Stimulated activated CD4-positive, alpha-beta T cell treated with anti-CD3 and anti-CD28 coated beads, Interleukin-1b, Interleukin-23, amount 100 ng/mL, for 24 hours (primary cell): ENCODE data around the gene AGPAT2.
A peak's percentile ranks its signal among the peaks of the same experiment; 100 is the strongest.

Experiments used
- DNase-seq, 4 experiments: peaks; one replicate each; pipeline ENCODE4 v3.0.0-alpha.2; 2020; ENCODE audit warnings: low read depth in 4 of 4, low spot score in 1 of 4

Gene AGPAT2

DNA sequence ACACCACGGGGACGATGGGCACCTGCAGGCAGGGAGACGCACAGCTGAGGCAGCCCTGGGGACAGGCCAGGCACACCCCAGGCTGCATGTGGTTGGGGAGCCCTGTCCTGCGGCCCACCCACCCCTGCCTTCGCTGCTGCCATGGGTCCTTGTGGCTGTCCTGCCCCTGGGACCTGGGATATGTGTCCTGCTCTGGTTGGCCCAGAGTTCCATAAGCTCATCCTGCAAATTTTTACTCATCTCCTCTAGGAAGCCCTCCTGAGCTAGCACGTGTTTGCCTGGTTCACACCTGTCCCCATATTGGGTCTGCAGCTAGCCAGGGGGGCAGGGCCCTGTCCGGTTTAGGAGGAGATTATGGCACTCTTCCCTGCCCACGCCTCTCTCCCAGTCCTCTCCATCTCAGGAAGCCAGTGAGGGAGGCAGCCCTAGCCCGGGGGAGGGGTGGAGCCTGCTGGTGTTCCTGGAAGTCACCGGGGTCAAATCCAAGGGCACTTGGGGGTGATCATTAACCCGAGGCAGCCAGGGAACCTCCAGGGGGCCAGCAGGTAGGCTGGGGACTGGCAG, 12.4 kb downstream of the AGPAT2 start:
- DNase-seq: no peak

DNA sequence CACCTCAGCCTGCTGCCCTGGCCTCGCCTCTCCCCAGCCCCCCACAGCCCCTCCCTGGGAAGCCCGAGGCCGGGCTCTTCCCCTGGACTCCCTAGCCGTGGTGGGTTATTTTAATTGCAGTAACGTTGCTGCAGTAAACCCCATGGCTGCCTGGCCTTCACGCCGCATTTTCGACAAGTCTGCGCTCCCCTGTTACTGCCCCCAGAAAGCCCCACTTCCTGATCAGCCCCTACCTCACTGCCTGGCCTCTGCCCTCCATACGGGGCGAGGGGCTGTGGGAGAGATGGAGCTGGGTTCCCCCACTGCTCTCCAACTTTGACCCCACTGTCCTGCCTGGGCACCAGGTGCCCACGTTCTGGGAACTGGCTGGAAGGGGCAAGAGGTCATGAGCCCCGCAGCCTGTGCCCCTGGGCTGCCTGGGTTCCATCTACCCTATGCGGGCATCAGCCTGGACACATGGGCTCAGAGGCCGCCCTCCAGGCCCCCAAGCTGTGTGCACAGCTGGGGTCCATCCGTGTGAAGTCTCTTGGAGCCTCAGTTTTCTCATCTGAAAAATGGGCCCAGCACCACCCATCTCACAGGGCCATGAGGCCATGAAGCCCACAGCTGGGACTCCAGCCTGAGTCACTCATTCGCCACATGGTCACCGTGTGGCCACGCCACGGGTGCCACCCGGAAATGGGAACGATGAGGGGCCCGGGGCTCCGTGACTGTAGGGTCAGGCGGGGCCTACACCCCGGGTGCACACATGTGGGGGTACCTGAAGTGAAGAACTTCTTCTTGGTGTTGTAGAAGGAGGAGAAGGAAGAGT, 13.1 kb downstream of the AGPAT2 start:
- no peak for DNase-seq

DNA sequence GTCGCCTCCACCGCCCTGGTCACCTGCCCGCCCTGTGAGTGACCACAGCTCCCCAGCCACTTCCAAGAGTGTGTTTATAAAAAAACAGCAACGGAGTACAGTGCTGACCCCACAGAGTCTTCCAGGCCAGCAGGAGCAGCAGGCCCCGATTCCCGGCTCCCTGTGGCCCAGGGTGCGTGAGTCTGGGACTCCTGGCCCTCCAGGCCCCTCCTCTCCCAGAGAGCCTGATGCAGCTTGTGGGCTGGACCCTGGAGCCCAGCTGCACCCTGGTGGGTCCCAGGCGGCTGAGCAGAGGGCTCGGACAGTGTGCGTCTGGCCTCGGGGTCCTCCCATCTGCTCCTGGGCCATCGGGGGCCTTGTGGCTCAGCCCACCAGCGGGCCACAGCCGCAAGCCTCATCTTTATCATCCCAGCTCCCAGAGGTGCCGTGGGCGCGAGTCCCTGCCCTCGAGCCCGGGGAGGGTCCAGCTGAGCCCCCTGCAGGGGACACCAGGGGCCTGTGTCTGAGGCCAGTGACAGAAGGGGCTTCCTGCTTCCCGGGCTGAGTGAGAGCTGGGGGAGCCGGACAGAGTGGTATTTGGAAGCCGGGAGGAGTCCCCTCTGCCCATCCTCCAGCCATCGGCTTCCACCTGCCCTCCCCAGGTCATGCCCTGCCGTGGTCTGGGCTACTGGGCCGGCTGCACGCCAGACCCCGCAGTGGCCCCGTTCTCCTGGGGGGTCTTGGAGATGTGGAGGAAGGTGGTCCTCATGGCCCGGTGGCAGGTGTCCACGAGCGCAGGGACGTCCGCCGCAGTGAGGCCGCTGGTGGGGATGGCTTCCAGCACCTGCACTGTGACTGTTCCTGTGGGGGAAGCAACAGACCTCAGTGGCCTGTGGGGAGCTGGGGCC, 13.9 kb downstream of the AGPAT2 start:
- DNase-seq: no peak

DNA sequence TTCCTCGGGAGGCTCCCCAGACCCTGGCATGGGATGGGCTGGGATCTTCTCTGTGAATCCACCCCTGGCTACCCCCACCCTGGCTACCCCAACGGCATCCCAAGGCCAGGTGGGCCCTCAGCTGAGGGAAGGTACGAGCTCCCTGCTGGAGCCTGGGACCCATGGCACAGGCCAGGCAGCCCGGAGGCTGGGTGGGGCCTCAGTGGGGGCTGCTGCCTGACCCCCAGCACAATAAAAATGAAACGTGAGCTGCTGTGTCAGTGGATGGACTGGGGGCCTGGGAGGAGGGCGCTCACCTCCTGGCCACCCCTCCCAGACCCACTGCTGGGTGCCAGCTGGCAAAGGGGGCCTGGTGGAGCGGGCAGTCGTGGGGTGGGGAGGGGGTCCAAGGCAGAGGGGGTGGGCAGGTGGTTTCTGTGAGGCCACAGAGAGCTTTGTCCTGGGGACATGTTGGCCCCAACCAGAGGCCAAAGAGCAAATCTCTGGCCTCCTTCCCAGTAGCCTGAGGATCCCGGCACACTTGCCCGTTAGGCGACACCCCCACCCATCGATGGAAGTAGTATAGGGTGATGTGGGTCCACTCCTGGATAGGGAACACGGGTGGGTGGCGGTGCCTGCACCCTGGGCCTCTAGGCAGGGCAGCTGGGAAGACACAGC, 14.7 kb downstream of the AGPAT2 start:
- DNase-seq: no peak

DNA sequence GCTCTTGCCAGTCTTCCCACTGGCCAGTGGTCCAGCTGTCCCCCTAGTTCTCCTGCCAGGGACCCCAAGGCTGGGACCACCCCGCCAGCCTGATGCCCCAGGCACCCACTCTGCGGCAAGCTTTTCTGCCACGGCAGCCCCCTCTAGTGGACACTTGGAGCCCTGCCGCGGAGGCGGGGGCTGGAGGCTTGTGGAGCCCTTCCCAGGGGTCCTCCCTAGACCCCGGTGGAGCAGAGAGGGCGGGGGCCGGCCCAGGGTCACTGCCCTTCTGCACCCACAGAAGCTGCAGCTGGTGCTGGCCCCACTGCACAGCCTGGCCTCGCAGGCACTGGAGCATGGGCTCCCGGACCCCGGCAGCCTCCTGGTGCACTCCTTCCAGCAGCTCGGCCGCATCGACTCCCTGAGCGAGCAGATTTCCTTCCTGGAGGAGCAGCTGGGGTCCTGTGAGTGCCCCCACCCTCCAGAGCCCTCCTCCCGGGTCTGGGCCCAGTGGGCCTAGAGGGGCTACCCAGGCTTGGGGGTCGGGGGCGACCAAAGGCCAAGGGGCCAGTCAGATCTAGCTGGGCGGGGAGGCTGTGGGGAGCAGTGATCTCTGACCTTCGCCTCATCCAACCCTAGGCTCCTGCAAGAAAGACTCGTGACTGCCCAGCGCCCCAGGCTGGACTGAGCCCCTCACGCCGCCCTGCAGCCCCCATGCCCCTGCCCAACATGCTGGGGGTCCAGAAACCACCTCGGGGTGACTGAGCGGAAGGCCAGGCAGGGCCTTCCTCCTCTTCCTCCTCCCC, 15.4 kb downstream of the AGPAT2 start:
- DNase-seq: peak in 2 of 4 experiments; percentile 25 to 26

DNA sequence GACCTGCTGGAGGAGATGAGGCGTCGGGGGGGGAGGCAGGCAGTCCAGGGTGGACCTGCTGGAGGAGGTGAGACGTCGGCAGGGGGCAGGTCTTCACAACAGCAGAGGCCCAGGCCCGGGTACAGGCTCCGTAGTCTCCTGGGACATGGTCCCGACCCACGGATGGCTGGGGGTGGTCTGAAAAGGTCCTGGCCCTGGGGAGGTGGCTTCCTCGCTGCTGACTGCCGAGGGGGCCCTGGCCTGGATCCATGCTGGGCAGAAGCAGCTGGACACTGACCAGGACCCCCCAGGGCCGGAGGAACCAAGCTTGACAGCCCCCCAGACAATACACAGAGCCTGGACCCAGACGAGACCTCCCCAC, 16.0 kb downstream of the AGPAT2 start:
- no peak for DNase-seq

DNA sequence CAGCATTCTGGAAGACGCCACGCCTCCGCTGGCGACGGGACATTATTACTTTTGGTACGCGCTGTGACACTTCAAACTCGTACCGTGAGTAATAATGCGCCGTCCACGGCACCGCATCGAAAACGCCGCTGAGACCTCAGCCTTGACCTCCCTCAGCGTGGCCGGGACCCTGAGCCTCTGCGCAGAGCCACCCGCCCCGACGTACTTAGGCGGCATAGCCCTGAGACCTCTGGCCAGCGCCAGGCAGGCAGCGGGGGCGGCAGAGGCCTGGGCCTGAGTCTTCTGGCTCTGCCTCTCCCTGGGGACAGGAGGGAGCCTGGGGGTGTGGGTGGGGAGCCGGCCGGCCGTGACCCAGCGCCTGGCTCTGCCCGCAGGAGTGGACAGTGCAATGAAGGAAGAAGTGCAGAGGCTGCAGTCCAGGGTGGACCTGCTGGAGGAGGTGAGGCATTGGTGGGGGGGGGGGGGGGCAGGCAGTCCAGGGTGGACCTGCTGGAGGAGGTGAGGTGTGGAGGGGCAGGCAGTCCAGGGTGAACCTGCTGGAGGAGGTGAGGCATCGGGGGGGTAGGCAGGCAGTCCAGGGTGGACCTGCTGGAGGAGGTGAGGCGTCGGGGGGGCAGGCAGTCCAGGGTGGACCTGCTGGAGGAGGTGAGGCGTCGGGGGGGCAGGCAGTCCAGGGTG, 16.5 kb downstream of the AGPAT2 start:
- no peak for DNase-seq

DNA sequence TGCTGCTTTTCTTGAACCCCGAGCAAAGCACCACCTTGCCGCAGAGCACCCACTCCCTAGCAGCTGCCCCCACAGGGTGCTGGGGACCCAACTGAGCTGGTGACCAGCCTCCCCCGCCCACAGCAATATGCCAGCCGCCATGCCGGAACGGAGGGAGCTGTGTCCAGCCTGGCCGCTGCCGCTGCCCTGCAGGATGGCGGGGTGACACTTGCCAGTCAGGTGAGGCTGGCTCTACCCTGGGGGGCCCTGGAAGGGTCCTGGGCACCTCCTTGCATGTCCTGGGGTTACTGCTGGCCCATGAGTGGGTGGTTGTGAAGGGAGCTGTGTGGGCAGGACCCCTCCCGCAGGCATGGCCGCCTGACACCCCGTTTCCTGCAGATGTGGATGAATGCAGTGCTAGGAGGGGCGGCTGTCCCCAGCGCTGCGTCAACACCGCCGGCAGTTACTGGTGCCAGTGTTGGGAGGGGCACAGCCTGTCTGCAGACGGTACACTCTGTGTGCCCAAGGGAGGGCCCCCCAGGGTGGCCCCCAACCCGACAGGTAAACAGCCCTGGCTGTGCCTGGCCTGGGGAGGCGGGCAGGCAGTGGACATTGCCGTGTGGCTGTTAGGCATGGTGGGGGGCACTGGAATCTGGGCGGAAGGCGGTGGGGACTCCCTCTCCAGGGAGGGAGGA, 17.3 kb downstream of the AGPAT2 start:
- DNase-seq: no peak

DNA sequence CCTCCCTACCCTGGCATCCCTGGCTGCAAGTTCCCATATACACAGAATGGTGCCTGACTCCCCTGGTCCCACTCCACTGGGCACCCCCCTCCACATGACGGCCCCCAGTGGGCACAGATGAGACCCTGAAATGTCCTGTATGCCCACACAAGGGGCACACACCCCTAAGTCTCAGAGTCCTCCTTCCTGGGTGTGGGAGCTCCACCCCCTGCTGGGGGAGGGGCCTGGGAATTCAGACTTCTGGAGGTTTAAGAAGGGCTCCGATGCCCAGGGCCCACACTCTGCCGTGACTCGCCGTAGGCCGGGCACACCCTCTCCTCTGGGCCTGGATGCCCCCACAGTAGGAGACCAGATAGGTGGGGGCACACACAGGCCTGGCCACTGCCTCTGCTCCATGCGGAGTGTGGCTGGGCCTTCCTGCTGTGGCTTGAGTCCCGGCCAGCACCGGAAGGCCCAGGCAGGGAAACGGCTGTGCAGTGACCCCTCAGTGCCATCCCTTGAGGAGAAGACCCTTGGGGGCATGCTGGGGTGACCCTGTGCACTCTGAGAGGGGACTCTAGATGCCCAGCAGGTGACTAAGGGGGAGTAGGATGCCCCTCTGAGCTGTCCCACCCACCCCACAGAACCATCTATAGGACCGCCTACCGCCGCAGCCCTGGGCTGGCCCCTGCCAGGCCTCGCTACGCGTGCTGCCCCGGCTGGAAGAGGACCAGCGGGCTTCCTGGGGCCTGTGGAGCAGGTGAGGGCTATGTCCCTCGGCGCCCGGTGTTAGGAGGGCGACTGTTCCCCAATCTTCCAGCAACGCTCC, 18.1 kb downstream of the AGPAT2 start:
- DNase-seq: no peak

DNA sequence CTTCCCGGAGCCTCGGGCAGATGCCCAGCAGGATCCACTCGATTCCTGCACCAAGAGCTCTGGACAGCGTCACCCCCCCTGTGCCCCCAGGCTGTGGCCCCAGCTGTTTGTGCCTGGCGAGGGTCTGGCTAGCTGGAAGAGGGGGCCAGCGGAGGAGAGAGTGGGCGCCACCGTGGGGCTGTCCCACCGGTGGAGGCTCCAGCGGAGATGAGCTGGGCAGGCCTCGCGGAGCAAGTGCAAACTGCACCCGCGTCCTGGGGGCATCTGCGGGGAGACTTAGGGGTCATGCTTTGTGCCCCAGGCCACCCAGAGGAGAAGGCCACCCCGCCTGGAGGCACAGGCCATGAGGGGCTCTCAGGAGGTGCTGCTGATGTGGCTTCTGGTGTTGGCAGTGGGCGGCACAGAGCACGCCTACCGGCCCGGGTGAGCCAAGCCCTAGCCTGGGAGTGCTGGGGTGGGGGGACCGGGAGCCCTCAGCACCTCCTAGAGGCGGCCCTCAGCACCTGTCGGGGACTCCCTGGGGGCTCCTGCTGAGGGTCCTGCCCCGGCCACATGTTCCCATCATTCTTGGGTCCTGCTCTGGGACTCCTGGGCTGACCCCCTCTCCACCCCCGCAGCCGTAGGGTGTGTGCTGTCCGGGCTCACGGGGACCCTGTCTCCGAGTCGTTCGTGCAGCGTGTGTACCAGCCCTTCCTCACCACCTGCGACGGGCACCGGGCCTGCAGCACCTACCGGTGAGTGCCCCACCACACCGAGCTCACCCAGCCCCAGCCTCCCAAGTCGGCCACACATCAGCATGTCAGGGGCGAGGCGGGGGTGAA, 19.1 kb downstream of the AGPAT2 start:
- no peak for DNase-seq

DNA sequence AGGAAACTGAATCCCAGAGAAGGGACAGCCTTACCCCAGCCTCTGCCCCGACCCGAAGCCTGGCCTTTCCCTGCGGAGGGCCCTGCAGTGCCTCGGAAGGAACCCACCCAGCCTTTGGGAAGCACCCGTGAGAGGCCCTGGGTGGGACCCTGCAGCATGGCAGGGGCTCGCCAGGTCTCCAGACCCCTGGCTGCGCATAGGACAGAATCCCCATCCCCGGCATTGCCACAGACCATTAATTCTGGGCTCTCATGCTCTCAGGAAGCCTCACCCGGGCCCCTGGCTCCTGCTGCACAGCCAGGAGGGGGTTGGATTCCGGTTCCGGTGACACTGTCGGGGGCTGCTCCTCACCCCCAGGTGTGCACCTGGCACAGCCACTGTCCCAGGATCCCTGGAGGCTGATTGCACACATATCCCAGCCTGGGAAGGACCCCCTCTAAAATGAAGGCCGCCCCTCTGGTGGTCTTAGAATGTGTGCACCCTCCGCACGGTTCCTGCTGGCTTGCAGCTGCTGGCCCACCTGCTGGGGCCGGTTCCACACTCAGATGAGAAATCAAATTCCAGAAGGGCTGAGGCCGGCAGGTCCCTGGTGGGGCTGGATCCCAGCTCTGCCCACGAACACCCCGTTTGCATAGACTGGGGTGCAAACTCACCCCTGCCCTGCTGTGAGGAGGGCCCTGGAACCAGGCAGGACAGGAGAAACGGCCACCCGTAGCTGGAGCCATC, 19.9 kb downstream of the AGPAT2 start:
- DNase-seq: no peak

DNA sequence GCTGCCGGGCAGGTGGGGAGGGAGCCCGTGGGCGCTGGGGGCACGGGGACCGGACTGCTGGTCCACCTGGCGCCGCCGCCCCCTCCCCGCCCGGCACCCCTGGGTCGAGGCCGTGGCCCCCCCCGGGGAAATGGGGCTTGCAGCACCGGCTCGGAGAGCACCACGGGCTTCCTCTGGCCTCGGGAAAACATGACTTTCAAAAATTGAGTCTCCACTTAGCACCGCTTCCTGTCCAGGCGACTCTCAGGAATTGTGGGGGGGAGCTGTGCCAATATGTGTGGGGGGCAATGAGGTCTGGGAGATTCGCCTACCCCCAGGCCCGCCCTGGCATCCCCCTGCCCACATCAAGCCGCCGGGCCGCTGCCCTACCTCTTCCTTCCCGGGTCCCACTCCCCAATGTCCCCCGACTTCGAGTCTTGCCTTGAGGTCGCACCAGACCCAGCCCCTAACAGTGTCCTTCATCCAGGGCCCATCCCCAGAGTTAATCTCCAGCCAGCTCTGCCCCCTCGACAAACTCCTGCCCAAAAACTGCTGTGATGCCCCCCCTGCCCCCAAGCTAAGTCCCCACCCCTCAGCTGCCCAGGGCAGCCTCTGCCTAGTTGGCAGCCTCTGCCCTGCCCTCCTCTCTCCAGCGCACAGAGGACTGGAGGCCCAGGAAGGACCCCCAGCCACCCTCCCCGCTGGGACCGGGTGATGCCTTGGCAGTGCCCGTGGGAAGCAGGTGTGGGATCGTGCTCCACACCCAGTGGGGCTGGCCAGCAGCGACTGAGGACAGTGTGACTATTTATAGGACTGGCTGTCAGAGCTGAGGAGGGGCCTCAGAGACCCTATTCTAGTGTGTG, 20.7 kb downstream of the AGPAT2 start:
- DNase-seq: no peak

DNA sequence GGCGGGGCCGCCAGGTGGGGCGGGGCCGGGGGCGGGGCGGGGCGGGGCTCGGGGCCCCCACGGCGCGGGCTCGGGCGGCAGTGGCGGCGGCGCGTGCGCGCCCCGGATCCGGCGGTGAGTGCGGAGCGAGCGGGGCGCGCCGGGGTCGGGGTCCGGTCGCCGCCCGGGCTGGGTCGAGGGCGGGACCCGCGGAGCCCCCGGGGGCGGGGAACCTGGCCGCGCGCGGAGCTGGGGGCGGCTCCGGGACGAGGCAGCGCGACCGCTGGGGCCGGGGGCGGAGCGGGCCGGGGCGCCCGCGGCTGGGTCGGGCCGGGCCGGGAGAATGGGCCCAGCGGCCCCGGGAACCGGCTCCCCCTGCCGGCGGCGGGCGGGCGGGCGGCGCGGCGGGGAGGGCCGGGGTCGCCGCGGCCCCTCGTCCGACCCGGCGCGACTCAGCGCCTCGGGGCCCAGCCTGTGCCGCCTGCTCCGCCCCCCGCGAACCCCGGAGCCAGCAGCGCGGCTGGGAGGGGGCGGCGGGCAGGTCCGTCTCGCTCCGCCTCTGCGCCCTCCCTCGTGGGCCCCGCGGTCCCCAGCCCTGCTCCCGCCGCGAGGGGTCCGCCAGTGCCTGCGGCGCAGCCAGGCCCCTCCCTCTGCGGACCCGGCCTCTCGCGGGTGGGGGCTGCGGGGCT, 21.4 kb downstream of the AGPAT2 start:
- no peak for DNase-seq

DNA sequence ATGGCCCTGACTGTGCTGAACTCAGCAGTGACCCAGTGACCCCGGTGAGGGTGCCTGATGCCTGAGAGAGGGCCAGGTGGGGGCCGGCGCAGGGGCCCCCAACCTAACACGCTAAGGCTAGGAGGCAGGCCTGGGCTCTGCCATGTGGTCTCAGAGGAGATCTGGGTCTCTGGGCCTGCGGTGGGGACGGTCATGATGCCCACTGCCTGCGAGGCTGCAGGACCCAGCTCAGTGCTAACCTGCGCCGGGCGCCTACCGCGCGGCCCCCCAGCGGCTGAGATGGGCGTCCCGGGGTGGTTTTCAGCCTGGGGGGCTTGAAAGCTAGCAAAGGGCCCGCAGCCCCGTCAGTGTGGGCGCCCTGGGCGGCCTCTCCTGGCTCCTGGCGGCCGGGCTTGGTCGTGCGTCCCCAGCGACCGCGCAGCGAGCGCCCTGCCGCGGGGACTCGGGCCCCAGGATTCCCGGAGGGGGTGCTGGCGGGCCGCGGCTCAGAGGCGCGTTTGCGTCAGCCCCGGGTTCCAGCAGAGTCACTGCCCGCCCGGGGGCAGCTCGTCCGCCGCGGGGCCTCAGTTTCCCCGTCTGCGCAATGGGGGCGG, 22.1 kb downstream of the AGPAT2 start:
- no peak for DNase-seq
